Testis (tissue), 3 donors: Measurements from ENCODE around the gene PTRH1. TPM values are rescaled to one million over a fixed set of nuclear protein-coding genes. Genes with fewer than 3 reads are reported as not detected.

Experiments used
- DNase-seq: peaks from one replicate; pipeline ENCODE4 v3.0.0-alpha.2; 2019
- H3K27ac ChIP-seq, 2 donors: fragments of 200-600 bp; sonication (generic); one replicate each; pipeline ENCODE4 v1.5.1; 2019
- H3K27me3 ChIP-seq: fragments of 200-600 bp; sonication (generic); one replicate; pipeline ENCODE4 v1.5.1; 2019
- H3K36me3 ChIP-seq: fragments of 200-600 bp; sonication (generic); one replicate; pipeline ENCODE4 v1.5.1; 2017; ENCODE audit warnings: low read depth; ENCODE audit errors: missing control alignments
- H3K4me1 ChIP-seq: fragments of 200-600 bp; sonication (generic); one replicate; pipeline ENCODE4 v1.5.1; 2019
- H3K4me3 ChIP-seq, 2 donors: fragments of 200-600 bp; sonication (generic); one replicate each; pipeline ENCODE4 v1.5.1; 2017 to 2019
- H3K9me3 ChIP-seq: fragments of 200-600 bp; sonication (generic); one replicate; pipeline ENCODE4 v1.5.1; 2017
- POLR2A ChIP-seq: fragments of 450-650 bp; IDR thresholded peaks from one replicate; pipeline ENCODE4 v1.6.1; 2017; ENCODE audit warnings: antibody characterized with exemption, mild to moderate bottlenecking, moderate library complexity
- WGBS, 2 donors: methylation state at CpG; one replicate each; pipeline ENCODE4 v1.1.5; 2018; 5-methylcytosine and 5-hydroxymethylcytosine counted together
- intact Hi-C: fragments of 100-400 bp; cut with DNase I; formaldehyde crosslinking; loops from one replicate; pipeline ENCODE4 v1.15.1; 2023; ENCODE audit warnings: low total_unique reads
- polyA plus RNA-seq: library from polyadenylated mRNA; stranded (reverse); fragments of 350-450 nt; fragmentation: Illumina TruSeq; extraction: RNeasy Lipid Tissue Mini Kit (QIAGEN cat#74804); gene quantifications from one replicate; pipeline ENCODE4 v1.2.3, GENCODE V29; 2014; ENCODE audit warnings: low read depth, low replicate concordance; ENCODE audit not compliant: insufficient read depth
- total RNA-seq, 2 donors: library from RNA; depleted of rRNA; stranded (reverse); fragments of >200 nt; gene quantifications; one replicate each; pipeline ENCODE4 v1.2.3, GENCODE V29; 2016
- TF ChIP-seq, protein P1 (sequence below), 3 experiments: fragments of 450-650 bp in 2 of 3; fragments of 200-600 bp in 1 of 3; sonication (generic) in 1 of 3; IDR thresholded peaks; one replicate each; pipeline ENCODE4 v1.5.1; 2016 to 2019; ENCODE audit warnings: antibody characterized with exemption in 3 of 3, mild to moderate bottlenecking in 2 of 3, moderate library complexity in 1 of 3

The PTRH1 gene
- total and polyA plus RNA-seq, 3 donors from 2014 or later: 18.2 to 24.5 (median 19.0) TPM

DNA sequence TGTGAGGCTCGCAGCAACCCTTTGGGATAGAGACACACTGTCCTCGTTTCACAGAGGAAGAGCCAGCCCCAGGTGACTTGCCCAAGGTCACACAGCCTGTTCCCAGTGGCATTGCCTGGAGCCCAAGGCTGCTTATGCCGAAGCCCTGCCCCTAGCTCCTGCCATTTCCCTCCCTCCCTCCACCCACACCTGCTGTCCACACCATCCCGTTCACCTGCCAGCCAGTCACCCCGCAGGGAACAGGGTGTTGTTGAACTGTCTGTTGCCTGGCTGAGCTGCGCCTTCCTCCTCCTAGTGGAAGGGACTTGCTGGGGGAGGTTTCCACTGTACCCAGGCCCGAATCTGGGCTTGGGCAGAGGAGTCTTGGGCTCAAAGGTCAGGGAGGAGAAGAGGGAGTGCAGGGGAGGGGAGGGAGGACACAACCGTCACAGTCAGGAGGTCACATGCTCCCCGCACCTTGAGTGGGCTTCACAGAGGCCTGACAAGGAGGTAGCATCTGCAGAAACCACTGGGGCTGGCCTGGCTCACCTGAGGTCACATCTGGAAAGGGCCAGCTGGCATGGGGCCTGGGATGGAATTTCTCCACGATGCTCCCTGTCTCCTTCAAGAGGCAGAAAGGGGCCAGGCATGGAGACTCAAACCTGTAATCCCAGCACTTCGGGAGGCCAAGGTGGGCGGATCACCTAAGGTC lies 6.7 kb upstream of the PTRH1 start:
- Histone ChIP-seq H3K27me3 (no peaks in the 10 kb centered on the region), H3K4me3 (no peak overlapping the region), H3K9me3 (no peaks in the 10 kb centered on the region), H3K27ac (no peak overlapping the region), H3K4me1 (peaks cover 18% of the 10 kb centered on the region), H3K36me3 (no peaks in the 10 kb centered on the region)
- 58 to 69% methylated on average over 8 to 12 of the region's 12 CpGs for WGBS, 2 donors
- DNase-seq: no peak
- intact Hi-C loops: no loop called here
- TF ChIP-seq, protein P1, sequence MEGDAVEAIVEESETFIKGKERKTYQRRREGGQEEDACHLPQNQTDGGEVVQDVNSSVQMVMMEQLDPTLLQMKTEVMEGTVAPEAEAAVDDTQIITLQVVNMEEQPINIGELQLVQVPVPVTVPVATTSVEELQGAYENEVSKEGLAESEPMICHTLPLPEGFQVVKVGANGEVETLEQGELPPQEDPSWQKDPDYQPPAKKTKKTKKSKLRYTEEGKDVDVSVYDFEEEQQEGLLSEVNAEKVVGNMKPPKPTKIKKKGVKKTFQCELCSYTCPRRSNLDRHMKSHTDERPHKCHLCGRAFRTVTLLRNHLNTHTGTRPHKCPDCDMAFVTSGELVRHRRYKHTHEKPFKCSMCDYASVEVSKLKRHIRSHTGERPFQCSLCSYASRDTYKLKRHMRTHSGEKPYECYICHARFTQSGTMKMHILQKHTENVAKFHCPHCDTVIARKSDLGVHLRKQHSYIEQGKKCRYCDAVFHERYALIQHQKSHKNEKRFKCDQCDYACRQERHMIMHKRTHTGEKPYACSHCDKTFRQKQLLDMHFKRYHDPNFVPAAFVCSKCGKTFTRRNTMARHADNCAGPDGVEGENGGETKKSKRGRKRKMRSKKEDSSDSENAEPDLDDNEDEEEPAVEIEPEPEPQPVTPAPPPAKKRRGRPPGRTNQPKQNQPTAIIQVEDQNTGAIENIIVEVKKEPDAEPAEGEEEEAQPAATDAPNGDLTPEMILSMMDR (IDR thresholded peaks at IDR 0.05): no peak
- no peak for TF ChIP-seq POLR2A

DNA sequence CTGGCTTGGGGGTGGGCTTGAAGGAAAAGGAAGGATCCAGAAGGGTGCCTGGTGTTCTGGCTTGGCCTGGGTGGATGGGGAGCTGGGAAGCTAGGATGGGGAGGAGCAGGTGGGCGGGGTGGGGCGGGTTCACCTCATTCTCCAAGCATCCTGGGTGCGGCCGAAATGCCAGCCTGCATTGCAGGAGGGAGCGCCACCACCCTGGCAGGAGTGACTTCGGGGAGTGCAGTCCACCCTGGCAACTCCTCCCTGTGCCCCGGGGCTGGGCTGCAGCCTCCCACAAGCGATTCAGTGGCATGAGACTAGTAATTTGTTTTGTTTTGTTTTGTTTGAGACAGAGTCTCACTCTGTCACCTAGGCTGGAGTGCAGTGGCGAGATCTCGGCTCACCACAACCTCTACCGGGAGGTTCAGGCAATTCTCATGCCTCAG lies 5.9 kb upstream of the PTRH1 start:
- H3K36me3 ChIP-seq: no peaks in the 10 kb centered on the region
- no peak overlapping the region for H3K27ac ChIP-seq
- intact Hi-C loops: no loop called here
- H3K4me3 ChIP-seq: no peak overlapping the region
- TF ChIP-seq, protein P1 (IDR thresholded peaks at IDR 0.05): no peak
- TF ChIP-seq POLR2A: no peak
- WGBS, 2 donors: 71 to 76% methylated on average over 4 to 11 of the region's 11 CpGs
- peaks cover 21% of the 10 kb centered on the region for H3K4me1 ChIP-seq
- no peaks in the 10 kb centered on the region for H3K27me3 ChIP-seq
- H3K9me3 ChIP-seq: no peaks in the 10 kb centered on the region
- DNase-seq: no peak

DNA sequence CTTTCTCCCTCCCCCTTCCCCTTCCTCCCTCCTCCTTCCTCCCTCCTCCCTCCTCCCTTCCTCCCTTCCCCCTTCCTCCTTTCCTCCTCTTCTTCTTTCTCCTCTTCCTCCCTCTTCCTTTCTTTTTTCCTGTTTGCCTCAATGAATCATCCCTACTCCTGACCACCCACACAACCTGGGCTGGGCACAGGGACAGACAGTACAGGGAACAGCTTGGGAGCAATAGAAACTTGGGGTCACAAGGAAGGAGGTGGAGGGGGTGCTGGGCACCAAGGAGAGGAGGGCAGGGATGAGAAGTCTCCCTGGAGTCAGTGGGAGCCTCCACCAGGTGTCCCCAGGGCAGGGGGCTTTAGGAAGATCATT lies 5.4 kb upstream of the PTRH1 start:
- TF ChIP-seq, protein P1 (IDR thresholded peaks at IDR 0.05): no peak
- no peak for TF ChIP-seq POLR2A

DNA sequence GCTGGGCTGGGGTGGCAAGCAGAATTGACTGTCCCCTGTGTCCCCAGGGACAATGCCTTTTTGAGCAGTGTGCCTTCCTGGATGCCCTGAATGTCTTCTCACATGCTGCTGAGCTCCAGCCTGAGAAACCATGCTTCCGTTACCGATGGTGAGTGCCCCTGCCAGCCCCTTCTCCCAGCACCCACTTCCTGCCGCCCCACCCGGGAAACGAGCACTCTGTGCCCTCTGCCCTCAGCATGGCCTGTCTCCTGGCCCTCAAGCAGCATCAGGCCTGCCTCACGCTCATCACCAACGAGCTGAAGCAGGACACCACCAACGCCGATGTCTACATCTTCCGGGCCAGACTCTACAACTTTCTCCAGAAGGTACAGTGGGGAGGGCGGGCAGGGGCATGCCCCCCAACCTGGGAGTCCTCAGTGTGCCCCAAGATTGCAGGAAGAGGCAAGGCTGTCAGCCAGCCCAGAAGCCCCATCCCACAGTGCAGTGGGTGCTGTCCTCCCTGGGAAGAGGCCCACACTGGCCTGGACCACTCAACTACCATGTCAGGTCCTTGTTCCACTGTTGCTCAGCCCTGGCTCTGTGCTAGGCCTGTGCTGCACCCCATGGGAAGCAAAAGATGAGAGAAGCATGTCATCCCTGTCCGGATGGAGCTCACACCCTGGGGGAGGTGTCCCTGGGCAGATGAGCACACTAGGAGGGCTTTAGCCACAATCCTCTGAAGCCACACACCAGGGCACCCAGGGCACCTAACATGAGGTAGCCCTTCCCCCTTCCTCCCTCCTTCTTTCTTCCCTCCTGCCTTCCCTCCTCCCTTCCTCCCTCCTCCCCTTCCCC lies 4.8 kb upstream of the PTRH1 start:
- Histone ChIP-seq H3K36me3 (no peaks in the 10 kb centered on the region), H3K27ac (no peak overlapping the region), H3K27me3 (no peaks in the 10 kb centered on the region), H3K4me1 (peaks cover 25% of the 10 kb centered on the region), H3K4me3 (no peak overlapping the region), H3K9me3 (no peaks in the 10 kb centered on the region)
- TF ChIP-seq, protein P1 (IDR thresholded peaks at IDR 0.05): no peak
- intact Hi-C loops: no loop called here
- 86 to 99% methylated on average over 8 to 12 of the region's 12 CpGs for WGBS, 2 donors
- DNase-seq: no peak

More for the DNA sequence above, 5.4 kb upstream of the PTRH1 start:
- H3K36me3 ChIP-seq: no peaks in the 10 kb centered on the region
- H3K4me3 ChIP-seq: no peak overlapping the region
- no peak for DNase-seq
- no peak overlapping the region for H3K27ac ChIP-seq
- H3K9me3 ChIP-seq: no peaks in the 10 kb centered on the region
- intact Hi-C loops: no loop called here
- peaks cover 25% of the 10 kb centered on the region for H3K4me1 ChIP-seq
- H3K27me3 ChIP-seq: no peaks in the 10 kb centered on the region
